ENCODE measurements around the gene LUM.

DNA sequence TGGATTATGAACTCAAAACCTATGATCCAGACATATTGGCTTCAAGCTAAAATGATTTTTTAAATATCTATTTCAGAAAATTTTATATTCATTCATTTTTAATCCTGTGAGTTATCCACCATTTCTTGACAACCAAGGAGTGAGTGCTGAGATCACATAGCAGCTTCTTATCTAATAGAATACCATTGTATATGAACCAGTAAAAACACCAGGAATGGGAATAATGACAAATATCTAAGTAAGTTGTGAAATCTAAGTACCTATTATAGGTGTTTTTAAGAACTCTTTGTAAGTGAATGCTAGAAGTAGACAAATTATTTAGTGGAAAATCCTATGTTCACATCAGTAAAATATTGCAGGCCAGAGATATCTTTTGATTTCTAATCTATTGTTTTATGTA lies 8.2 kb downstream of the LUM start:
- TF ChIP-seq POLR2A (IDR thresholded peaks at IDR 0.05; ENCODE audit: low read depth, low read length) (no peak), POLR2AphosphoS5 (IDR thresholded peaks at IDR 0.05; ENCODE audit: low read depth, low read length) (no peak)
